Loucy (cell line): ENCODE results near the gene GULP1.
A peak's percentile ranks its signal among the peaks of the same experiment; 100 is the strongest.

Source experiments
- H2AFZ ChIP-seq: fragments of 200-600 bp; sonication (generic); 2 replicates; pipeline ENCODE4 v1.6.0; 2016; ENCODE audit warnings: antibody characterized with exemption, mild to moderate bottlenecking, low read length, moderate library complexity
- H3F3A ChIP-seq: fragments of 200-600 bp; 2 replicates; pipeline ENCODE4 v1.6.0; 2016; ENCODE audit warnings: antibody characterized with exemption, low read depth, mild to moderate bottlenecking
- H3K27me3 ChIP-seq: fragments of 200-600 bp; sonication (generic); 2 replicates; pipeline ENCODE4 v1.6.1; 2014; ENCODE audit warnings: low read length, mild to moderate bottlenecking; ENCODE audit not compliant: insufficient read depth, poor library complexity, severe bottlenecking
- H3K36me3 ChIP-seq: fragments of 200-600 bp; sonication (generic); 2 replicates; pipeline ENCODE4 v1.6.1; 2016; ENCODE audit warnings: low read length; ENCODE audit not compliant: insufficient read depth
- H3K4me1 ChIP-seq: fragments of 200-600 bp; sonication (generic); 2 replicates; pipeline ENCODE4 v1.5.1; 2014; ENCODE audit warnings: low read length, mild to moderate bottlenecking; ENCODE audit not compliant: insufficient read depth, poor library complexity, severe bottlenecking
- H3K4me2 ChIP-seq: fragments of 200-600 bp; sonication (generic); 2 replicates; pipeline ENCODE4 v1.6.0; 2014; ENCODE audit warnings: antibody characterized with exemption, low read length, low read depth, mild to moderate bottlenecking; ENCODE audit not compliant: poor library complexity, severe bottlenecking
- H3K4me3 ChIP-seq: fragments of 200-600 bp; sonication (generic); 2 replicates; pipeline ENCODE4 v1.5.1; 2014; ENCODE audit warnings: low read length, mild to moderate bottlenecking, mixed read lengths; ENCODE audit not compliant: poor library complexity, severe bottlenecking
- H3K79me2 ChIP-seq: fragments of 200-600 bp; sonication (generic); 2 replicates; pipeline ENCODE4 v1.6.1; 2014; ENCODE audit warnings: low read length; ENCODE audit not compliant: insufficient read depth
- H3K9ac ChIP-seq: fragments of 200-600 bp; sonication (generic); 2 replicates; pipeline ENCODE4 v1.6.0; 2014; ENCODE audit warnings: mild to moderate bottlenecking, low read depth, low read length, moderate library complexity; ENCODE audit not compliant: poor library complexity, severe bottlenecking
- H3K9me2 ChIP-seq: fragments of 200-600 bp; sonication (generic); replicated peaks from 2 replicates; pipeline ENCODE4 v1.6.1; 2016; ENCODE audit warnings: low read depth, low read length, mixed read lengths
- H3K9me3 ChIP-seq: fragments of 200-600 bp; sonication (generic); 2 replicates; pipeline ENCODE4 v1.6.1; 2014; ENCODE audit warnings: mild to moderate bottlenecking, antibody characterized with exemption, low read length, low read depth; ENCODE audit not compliant: insufficient read depth
- H4K20me1 ChIP-seq: fragments of 200-600 bp; sonication (generic); 2 replicates; pipeline ENCODE4 v1.6.0; 2014; ENCODE audit warnings: antibody characterized with exemption, low read length, mild to moderate bottlenecking; ENCODE audit not compliant: insufficient read depth, poor library complexity, severe bottlenecking
- CTCF ChIP-seq: fragments of 200-600 bp; sonication (generic); conservative IDR thresholded peaks from 2 replicates; pipeline ENCODE4 v1.5.1; 2014; ENCODE audit warnings: mild to moderate bottlenecking, antibody characterized with exemption, low read length
- EZH2phosphoT487 ChIP-seq: fragments of 200-600 bp; IDR thresholded peaks from 2 replicates; pipeline ENCODE4 v1.6.1; 2018; ENCODE audit warnings: antibody characterized with exemption, mild to moderate bottlenecking, moderate library complexity, borderline replicate concordance

Gene GULP1

GRCh38 chr2:188623995-188624643 is 332.4 kb downstream of the GULP1 start:
- Histone ChIP-seq H3K4me2 (peak overlapping the region; percentile 31), H3K4me1 (peaks cover 14% of the 10 kb centered on the region), H2AFZ (no peak overlapping the region), H3K79me2 (no peaks in the 10 kb centered on the region), H3K9ac (no peak overlapping the region), H3F3A (no peaks in the 10 kb centered on the region), H3K9me2 (no peaks in the 10 kb centered on the region), H3K27me3 (no peaks in the 10 kb centered on the region), H3K4me3 (no peak overlapping the region), H4K20me1 (no peaks in the 10 kb centered on the region), H3K36me3 (no peaks in the 10 kb centered on the region), H3K9me3 (no peaks in the 10 kb centered on the region)
- TF ChIP-seq CTCF = no peak
- no peak for TF ChIP-seq EZH2phosphoT487

GRCh38 chr2:188627471-188627870 is 335.8 kb downstream of the GULP1 start:
- no peaks in the 10 kb centered on the region for H3K36me3 ChIP-seq
- no peaks in the 10 kb centered on the region for H3K9me3 ChIP-seq
- peaks cover 14% of the 10 kb centered on the region for H3K4me1 ChIP-seq
- no peaks in the 10 kb centered on the region for H3K27me3 ChIP-seq
- no peak overlapping the region for H3K4me3 ChIP-seq
- no peaks in the 10 kb centered on the region for H3F3A ChIP-seq
- no peaks in the 10 kb centered on the region for H3K79me2 ChIP-seq
- no peaks in the 10 kb centered on the region for H4K20me1 ChIP-seq
- TF ChIP-seq CTCF (no peak), EZH2phosphoT487 (no peak)
- H2AFZ ChIP-seq = no peak overlapping the region
- no peak overlapping the region for H3K4me2 ChIP-seq
- no peaks in the 10 kb centered on the region for H3K9me2 ChIP-seq
- H3K9ac ChIP-seq = no peak overlapping the region

- peaks cover 8% of the 10 kb centered on the region for H3K4me1 ChIP-seq
- H3K9me3 ChIP-seq = no peaks in the 10 kb centered on the region
- H3F3A ChIP-seq = no peaks in the 10 kb centered on the region
- H3K4me3 ChIP-seq = no peak overlapping the region
- H4K20me1 ChIP-seq = no peaks in the 10 kb centered on the region
- H3K9ac ChIP-seq = no peak overlapping the region
- TF ChIP-seq EZH2phosphoT487 (no peak), CTCF (no peak)
- H3K27me3 ChIP-seq = no peaks in the 10 kb centered on the region
- H2AFZ ChIP-seq = no peak overlapping the region
- no peaks in the 10 kb centered on the region for H3K79me2 ChIP-seq
- H3K4me2 ChIP-seq = no peak overlapping the region
- no peaks in the 10 kb centered on the region for H3K9me2 ChIP-seq
- no peaks in the 10 kb centered on the region for H3K36me3 ChIP-seq
These were observed 337.5 kb downstream of the GULP1 start for GRCh38 chr2:188628989-188629752.
